Adrenal gland (tissue), 5 donors: ENCODE data around the gene NPTXR.

Source experiments
- CTCF ChIP-seq, 6 experiments: fragments of 450-650 bp in 4 of 6; fragments of 200-600 bp in 2 of 6; sonication (generic) in 1 of 6; IDR thresholded peaks; 1 replicate in 5 of 6; 2 replicates in 1 of 6; pipeline versions ENCODE4 v1.5.1 to v1.8.0; 2016 to 2021; ENCODE audit warnings: antibody characterized with exemption in 6 of 6, mild to moderate bottlenecking in 2 of 6, moderate library complexity in 1 of 6
- POLR2A ChIP-seq, 2 donors: fragments of 450-650 bp; IDR thresholded peaks; one replicate each; pipeline ENCODE4 v1.6.1; 2017; ENCODE audit warnings: antibody characterized with exemption in 2 of 2, mild to moderate bottlenecking in 2 of 2, moderate library complexity in 1 of 2
- donor health status: DM: no; HTN: no; CAD: no.

- TF ChIP-seq POLR2A (IDR thresholded peaks at IDR 0.05) = no peak
- TF ChIP-seq CTCF (IDR thresholded peaks at IDR 0.05) = no peak
Measured at GRCh38 chr22:38890377-38890776, 46.5 kb upstream of the NPTXR start.
